TTC549 (cell line): Measurements from ENCODE around the gene MBOAT1.

Source experiments
- FAIRE-seq: peaks from 2 replicates; lab custom pipeline; 2012; peaks lifted over from hg19 to GRCh38; lab: Jason Lieb, UNC

The MBOAT1 gene

DNA sequence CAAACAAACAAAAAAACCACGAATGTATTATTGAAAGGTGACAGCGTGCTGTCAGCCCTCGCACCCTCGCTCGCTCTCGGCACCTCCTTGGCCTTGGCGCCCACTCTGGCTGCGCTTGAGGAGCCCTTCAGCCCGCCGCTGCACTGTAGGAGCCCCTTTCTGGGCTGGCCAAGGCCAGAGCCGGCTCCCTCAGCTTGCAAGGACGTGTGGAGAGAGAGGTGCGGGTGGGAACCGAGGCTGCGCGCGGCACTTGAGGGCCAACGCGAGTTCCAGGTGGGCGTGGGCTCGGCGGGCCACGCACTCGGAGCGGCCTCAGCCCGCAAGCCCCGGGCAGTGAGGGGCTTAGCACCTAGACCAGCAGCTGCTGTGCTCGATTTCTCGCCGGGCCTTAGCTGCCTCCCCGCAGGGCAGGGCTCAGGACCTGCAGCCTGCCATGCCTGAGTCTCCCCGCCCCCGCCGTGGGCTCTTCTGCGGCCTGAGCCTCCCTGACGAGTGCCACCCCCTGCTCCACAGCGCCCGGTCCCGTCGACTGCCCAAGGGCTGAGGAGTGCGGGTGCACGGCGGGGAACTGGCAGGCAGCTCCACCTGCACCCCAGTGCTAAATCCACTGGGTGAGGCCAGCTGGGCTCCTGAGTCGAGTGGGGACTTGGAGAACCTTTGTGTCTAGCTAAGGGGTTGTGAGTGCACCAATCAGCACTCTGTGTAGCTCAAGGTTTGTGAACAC, 20.9 kb upstream of the MBOAT1 start:
- no peak for FAIRE-seq

DNA sequence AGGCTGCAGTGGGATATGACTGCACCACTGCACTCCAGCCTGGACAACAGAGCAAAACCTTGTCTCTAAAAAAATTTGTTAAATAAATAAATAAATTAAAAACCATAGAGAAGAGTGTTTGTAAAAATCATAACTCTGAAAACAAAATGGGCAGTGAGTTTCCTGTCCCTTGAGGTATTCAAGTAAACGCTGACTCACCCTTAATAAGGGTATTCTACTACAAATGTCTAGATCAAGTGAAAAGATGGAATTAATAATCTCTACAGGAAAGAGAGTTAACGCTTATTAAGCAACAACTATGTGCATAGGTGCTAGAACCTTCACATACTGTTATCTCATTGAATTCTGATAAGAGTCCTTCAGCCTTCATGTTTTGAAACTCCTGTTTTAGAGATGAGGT, 19.9 kb upstream of the MBOAT1 start:
- FAIRE-seq, result no peak

DNA sequence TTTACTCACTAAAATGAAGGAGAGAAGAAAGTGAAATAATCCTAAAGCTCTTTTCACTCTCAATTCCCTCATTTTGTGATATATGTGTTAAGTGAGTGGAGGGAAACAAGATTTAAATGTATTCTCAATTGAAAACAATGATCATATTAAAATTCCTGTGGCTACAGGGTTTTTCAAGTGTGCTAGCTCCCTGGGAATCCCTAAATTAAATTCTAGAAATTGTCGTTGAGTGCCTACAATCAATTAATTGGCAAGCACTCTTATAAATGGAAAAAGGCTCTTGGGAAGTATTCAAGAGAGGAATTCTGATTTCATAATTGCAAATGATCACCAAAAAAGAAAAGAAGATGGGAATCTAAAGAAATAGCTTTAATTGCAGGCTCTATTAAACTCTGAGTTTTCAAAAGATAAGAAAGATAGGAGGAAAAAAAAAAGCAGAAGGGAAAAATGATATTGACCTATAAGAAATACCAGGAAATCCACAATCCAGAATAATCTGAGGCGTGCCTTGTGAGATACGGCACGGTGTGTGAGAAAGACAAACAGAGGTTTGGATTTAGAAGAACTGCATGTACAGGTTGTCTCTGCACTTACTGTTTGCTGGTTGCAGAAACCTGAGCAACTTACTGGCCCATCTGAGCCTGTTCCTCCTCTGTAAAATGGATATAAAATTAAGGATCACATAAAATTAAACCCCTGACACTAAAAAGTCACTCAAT, 18.3 kb upstream of the MBOAT1 start:
- FAIRE-seq, result no peak

DNA sequence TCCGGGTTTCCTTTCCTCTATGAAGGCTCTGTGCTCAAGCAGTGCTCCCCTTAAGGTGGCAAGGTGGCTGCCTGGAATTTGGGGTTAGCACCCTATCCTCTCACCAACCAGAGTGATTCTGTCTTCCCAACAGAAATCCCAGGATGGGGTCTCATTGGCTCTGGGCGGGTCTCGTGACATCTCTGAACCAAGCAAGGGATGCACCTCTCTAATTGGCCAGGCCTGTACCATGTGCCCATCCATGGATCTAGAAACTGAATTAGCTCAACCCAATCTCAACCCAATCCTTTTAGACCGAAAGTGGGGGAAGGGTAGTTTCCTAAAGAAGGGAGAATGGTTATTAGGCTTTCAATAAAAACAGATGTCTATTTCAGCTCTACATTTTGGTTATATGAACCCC, 17.6 kb upstream of the MBOAT1 start:
- FAIRE-seq, result no peak

DNA sequence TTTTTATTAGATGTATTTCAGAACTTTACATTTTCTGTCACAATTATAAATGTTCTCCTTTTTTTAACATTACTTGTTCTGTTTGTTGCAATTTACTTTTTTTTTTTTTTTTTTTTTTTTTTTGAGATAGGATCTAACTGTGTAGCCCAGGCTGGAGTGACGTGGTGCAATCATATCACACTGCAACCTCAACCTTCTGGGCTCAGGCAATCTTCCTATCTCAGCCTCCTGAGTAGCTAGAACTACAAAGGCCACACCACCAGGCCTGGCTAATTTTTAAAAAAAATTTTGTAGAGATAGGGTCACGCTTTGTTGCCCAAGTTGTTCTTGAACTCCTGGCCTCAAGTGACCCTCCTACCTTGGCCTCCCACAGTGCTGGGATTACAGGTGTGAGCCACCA, 15.1 kb upstream of the MBOAT1 start:
- FAIRE-seq, result no peak

DNA sequence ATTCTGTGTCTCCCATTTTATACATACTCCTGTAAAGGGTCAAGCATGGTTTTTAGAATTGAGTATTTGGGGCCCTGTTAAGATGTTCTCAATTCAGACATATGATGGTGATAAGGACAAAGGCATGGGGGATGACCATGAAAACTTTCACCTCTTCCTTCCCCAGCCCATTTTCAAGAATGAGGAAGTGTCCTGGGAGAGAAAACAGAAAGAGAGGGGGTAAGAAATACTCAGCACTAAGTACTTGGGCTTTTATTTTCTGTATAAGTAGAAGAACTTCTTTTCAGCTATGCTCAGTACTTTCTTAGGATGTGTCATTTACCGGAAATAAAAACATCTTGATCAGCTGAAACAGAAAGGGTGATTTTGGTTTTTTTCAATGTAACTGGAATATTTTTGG, 10.9 kb upstream of the MBOAT1 start:
- no peak for FAIRE-seq

DNA sequence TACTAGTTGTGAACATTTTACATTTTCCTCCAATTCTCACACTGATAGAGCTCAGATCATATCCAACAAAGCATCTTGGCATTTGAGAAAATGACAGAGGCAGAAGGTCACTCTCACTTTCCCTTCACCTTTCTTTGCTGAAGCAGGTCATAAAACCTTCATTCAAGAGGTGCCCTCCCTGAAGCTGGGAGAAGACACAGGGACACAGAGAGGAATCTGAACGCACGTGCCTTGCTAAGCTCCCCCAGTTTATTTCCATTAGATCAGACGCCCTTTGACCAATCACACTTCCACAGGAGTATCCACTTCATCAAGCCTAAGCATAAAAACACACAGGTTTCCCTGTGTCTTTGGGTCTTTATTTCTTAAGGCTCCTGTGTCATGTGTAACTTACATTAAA, 9.2 kb upstream of the MBOAT1 start:
- no peak for FAIRE-seq

GRCh38 chr6:20220359-20220758, 8.1 kb upstream of the MBOAT1 start:
- no peak for FAIRE-seq

GRCh38 chr6:20217891-20218290, 5.6 kb upstream of the MBOAT1 start:
- FAIRE-seq, result no peak

DNA sequence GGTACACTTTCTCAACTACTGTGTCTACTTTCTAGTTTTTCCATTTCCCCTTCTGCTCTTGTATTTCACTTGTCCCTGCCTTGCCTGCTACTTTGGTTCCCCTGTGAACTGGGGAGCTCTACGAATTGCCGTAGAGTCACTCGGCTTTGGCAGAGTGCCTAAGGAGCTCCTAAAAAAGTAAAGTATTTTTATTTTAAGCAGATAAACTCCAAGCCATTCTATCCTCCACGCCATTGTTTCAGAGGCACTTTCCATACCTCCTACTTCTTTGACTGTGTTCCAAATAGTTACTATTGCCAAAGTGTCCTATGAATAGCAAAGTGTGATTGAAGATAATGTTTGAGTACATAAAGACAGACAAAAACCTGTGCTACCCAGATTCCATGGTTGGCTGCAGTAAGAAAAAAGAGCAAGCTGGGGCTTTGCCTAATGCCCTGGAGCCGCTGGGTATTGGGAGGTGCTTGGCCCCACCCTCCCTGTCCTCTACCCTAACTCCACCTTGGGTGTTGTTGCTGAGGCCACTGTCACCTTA, 5.1 kb upstream of the MBOAT1 start:
- FAIRE-seq, result no peak

GRCh38 chr6:20215310-20215709, 3.0 kb upstream of the MBOAT1 start:
- no peak for FAIRE-seq

DNA sequence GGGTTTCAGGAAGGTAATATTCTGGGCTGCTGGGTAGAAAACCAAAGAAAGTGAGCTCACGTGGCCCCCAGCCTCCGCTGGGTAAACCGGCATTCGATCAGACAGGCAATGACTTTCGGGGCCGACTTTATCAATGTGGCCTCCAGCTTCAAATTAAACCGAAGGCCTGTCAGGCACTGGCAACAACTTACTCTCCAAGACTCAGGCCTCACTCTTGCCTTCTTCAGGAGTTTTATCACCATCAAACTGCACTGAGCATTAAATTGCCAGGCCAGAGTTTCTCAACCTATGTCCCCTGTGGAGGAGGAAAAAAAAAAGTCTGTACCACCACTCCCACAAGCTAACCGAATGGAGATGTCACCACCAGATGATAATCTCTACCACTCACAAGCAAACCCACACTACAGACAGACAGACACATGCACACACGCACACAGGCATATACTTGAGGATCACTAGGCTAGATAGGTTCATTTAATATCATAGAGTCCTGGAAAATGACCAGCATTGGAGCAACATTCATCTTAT, 1.1 kb upstream of the MBOAT1 start:
- FAIRE-seq, result no peak

GRCh38 chr6:20211941-20212391, 303 bp downstream of the MBOAT1 start:
- FAIRE-seq, result no peak

- FAIRE-seq, result no peak
Measured at GRCh38 chr6:20211037-20211940, 980 bp downstream of the MBOAT1 start.

GRCh38 chr6:20210158-20210557, 2.1 kb downstream of the MBOAT1 start:
- FAIRE-seq, result no peak

GRCh38 chr6:20208687-20209378, 3.4 kb downstream of the MBOAT1 start:
- FAIRE-seq, result no peak

DNA sequence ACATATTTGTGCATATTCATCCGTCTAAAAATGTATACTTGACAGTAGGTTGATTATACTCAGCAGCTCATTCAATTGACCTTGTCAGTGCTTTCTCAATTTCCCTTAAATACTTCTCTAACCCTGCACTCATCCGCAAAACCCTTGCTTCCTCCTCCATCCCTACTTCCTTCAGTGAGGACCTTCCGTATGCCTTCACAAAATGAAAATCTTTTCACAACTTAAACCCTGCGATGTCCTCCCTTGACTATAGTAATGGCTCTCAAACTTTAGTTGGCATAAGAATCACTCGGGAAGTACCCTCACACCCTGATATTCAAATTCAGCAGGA, 5.2 kb downstream of the MBOAT1 start:
- FAIRE-seq, result no peak

DNA sequence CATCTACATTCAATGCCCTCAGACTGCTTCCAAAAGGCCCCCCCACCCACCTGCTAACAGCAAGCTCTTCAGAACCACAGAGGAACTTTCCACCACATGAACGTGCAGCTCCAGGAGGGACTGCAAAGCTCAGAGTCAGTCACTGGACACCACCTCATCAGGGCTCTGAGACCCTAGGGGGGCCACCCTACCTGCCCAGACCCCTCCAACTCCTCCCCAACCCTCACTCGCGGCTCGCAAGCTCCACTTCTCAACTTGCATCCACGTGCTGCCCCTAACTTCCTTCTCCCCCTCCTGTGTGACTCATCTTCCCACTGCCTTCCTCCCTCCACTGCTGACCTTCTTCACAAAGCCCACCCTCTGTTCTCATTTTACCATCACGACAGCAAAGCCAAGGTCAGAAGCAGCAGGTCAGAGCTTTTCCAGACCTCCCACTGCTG, 6.5 kb downstream of the MBOAT1 start:
- no peak for FAIRE-seq

DNA sequence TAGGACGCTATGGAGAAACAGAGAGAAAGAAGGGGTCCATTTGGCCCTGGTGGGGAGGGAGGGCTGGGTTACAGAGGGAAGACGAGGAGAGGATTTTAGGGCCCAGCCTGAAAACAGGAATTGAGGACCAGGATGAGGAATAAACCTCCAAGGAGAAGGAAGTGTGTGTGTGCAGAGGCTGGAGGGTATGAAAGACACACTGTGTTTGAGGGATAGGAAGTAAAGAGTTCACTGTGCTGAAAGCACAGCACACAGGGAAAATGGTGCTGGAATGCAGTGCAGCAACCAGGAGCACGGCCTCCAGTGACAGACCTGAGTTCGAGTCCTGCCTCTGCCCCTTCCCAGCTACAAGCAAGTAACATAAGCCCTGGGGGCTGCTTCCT, 7.8 kb downstream of the MBOAT1 start:
- FAIRE-seq, result no peak

- FAIRE-seq, result no peak
Measured at GRCh38 chr6:20203561-20204511, 8.4 kb downstream of the MBOAT1 start.
